Iris pigment epithelial cell (primary cell): ENCODE data around the gene RFX3.

Experiments
- DNase-seq: peaks from one replicate; pipeline ENCODE4 v3.0.0-alpha.2; 2011; ENCODE audit warnings: low read depth

RFX3 gene

GRCh38 chr9:3513265-3513818 is 12.5 kb downstream of the RFX3 start:
- no peak for DNase-seq

- no peak for DNase-seq
Measured at GRCh38 chr9:3511551-3511950, 14.2 kb downstream of the RFX3 start.

DNA sequence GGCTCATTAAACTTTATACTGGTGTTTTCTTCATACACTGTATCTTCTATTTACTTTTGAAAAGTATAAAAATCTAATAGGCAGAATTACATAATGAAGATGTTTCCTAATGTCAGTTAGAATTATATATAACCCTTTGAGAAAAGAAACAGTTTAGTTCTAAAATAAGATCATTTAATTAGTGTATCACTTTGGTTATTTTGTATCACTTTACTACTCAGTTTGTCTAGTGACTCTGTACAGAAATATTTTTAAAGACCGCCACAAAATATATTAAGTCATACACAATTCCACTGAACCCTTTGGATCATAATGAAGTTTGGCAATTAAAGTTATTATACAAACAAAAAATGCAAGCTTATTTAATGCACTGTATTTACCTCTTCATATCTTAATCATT is 15.0 kb downstream of the RFX3 start:
- DNase-seq: no peak

- DNase-seq: no peak
Measured at GRCh38 chr9:3509926-3510325, 15.9 kb downstream of the RFX3 start.

DNA sequence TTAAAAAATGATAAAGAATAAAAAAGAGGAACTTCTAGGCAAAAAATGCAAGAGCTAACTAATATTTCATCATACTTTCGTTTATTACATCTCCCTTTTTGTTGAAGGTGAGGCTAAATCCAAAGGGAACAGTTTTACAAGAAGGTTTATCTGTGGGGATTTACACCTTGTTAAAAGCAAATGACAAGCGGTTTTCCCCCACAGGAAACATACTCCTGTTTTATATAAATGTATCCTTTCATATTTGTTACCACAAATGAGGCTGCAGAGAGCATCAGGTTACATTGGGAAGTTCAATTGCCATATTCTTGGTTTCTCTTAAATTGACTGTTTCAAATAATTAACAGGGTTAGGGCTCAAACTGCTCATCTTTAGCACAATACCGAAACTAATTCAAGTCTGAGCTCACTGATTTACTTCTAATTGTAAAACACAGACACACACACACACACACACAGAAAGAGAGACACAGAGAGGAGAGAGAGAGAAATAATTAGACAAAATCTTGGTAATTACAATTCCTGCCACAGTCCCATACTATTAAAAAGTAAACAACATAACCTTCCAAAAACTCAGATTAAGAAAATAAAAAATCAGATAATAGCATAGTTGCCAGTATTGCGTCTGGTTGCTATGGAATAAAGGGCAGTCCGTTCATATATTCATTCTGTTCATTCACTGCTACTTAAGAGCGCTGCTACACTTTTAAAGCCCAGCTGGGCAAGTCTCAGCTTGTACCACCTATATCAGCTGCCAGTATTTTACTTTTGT is 17.1 kb downstream of the RFX3 start:
- DNase-seq: peak; percentile 21

GRCh38 chr9:3508078-3508431 is 17.7 kb downstream of the RFX3 start:
- DNase-seq: no peak

DNA sequence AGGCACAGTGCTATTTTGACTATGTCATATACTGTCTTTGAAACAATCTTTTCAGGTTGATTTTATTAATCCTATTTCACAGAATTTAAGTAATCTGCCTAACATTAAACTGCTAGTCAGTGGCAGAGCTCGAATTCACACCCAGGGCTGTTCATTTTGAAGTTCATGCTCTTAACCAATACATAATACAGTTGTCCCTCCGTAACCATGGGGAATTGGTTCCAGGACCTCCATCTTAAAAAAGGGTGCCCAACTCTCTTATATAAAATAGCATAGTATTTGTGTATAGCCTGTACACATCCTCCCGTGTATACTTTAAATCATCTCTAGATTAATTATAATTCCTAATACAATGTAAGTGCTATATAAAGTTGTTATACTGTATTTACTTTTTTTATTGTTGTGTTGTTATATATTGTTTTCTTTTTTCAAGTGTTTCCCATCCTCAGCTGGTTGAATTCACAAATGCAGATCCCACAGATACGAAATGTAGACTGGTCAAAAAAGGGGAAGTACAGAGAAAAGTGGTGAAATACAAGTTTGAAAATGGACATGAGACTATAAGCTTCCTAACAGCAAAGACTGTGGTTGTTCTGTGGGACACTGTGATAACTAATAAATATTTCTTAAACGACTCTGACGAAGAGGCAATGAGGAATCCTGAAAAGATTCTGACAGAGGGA is 18.3 kb downstream of the RFX3 start:
- no peak for DNase-seq

DNA sequence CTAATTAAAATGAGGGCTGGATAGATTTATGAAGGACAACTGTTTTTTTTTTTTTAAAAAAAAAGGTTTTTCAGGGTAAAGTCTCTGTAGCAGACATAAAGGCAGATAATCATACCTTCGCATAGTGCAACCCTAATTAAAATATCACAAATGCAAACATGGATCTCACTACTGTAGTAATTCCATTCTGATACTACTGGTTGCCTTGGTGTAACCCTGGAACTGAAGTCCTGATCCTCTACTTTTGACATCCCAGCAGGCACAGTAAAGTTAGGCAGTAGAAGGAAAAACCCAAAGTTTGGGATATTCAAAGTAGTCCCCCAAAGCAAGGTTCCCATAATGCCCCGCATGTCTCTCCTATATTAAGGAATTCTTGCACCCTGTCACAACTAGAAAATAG is 19.6 kb downstream of the RFX3 start:
- no peak for DNase-seq

- DNase-seq: peak; percentile 69
Measured at GRCh38 chr9:3502560-3503398, 23.0 kb downstream of the RFX3 start.

DNA sequence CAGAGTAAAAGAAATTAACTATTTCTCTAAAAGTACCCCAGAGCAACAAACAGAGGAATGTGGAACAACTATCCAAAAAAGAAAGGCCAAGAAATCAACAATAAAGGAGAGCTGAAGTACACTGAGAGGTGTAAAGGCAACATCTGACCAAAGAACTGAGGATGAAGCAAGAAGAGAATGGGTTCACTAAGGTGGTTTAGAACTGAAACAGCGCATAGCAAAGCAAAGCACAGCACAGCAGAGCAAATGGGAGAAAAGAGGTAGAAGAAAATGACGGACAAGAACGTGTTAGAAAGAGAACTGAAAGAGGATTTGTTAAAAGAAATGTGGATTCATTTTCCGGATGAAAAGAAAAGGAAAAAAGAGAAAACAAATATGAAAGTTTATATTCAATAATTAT is 25.8 kb downstream of the RFX3 start:
- no peak for DNase-seq

DNA sequence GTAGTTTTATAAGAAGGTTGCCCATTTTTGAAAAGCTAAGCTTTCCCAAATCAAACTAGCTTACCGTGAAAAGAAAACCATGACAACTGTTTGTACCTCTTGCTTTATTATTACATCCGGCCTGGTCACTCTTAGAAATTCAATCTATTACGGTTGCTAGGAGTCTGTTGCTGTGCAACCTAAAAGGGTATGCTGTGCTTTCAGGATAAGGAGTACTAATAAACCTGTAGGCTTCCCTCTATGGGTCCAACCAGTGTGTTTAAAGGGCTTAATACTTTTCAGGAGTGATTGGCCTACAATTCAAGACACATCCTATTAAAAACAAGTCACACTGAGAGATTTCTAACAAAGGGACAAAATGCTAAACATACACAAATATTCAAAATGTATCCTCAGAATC is 27.1 kb downstream of the RFX3 start:
- DNase-seq: peak; percentile 62

GRCh38 chr9:3497857-3498256 is 27.9 kb downstream of the RFX3 start:
- DNase-seq: no peak

DNA sequence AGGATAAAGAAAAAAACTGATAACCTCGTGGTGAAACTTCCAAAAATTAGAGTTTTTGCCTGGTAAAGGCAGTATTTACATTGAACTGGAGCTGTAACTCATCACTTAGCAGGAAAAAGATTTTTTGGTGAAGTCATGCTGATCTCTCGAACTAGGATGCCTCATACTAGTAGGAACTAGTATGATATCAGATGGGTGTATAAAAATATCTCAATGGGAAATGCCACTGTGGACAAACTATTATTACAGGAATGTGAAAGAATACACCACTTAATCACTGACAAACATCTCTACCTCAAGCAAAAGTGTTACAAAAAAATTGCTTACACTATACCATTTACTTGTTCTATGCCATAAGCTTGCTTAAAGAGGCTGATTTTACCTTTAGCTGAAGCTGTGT is 28.4 kb downstream of the RFX3 start:
- DNase-seq: peak; percentile 83

DNA sequence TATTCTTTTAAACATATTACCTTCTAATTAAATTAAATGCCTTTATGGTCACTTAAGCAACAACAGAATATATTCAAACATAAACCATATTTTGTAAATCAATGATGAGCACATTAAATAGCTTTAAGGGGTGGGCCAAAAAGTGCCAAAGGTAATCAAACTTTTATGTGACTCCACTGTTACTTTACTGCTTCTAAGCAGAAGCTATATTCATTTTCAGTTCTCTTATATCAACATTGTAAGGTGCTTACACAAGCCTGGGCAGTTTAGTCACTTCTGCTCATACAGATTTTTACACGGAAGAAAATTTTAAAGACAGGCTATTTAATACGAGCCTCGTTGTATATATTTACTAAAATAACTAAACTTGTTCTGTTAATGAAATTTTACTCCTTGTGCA is 29.9 kb downstream of the RFX3 start:
- no peak for DNase-seq

- DNase-seq: no peak
Measured at GRCh38 chr9:3492214-3492613, 33.6 kb downstream of the RFX3 start.

DNA sequence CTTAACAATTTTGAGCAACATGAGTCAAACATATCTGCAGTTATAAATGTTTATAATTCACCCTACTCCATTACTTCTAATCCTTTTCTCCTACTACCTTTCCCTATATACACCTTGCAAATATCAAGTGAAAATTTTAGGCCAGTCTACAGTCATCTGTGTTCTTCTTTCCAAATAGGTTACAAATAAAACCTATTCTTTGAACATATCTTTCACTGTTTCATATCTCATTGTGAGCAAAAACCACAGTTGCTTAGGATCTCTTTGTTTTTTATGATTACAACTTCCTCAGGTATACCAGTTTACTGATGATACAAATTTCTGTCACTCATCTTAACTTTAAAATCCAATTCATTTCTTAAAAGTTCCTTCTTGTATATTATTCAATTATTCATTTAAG is 34.4 kb downstream of the RFX3 start:
- no peak for DNase-seq

DNA sequence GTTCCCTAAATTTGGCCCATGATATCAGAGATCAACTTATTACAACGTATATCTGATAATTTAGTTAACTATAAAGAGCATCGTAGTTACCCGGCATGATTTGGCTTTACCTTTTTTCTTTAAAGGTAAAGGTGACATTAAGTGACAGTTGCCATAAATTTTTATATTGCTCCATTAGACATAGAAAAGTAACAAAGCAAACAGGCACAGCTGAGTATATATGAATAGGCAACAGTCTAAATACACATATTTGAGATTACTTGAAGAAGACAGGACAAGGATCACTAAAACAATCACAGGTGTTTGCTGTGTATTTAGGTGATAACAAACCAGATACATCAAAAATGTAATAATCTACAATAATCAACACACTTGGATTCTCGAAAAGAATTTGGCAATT is 34.8 kb downstream of the RFX3 start:
- no peak for DNase-seq

GRCh38 chr9:3482578-3482977 is 43.2 kb downstream of the RFX3 start:
- DNase-seq: no peak

- no peak for DNase-seq
Measured at GRCh38 chr9:3480353-3480655, 45.5 kb downstream of the RFX3 start.

GRCh38 chr9:3479514-3480352 is 46.1 kb downstream of the RFX3 start:
- DNase-seq: no peak

DNA sequence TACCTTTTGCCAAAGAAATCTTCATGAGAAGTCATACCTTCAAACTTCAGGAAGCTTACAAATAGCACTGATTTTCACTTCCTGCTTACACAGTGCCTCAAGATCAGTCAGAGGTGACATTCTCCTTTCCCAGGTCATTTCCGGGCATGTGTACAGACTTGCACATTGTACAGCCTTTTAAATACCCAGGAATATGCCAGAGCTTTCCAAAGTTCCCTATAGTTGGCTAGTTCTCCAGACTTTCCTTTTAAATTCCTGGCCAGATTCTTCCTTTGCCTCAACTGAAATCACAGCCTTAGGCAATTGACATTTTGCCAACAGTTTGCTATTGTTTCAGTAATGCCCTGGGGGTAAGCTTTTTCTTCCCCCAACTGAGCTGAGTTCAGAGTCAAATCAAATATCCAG is 47.2 kb downstream of the RFX3 start:
- DNase-seq: peak; percentile 25

- DNase-seq: no peak
Measured at GRCh38 chr9:3477236-3477834, 48.5 kb downstream of the RFX3 start.
